D721Med (cell line): ENCODE results near the gene CACNA2D1.
A peak's percentile ranks its signal among the peaks of the same experiment; 100 is the strongest.

Source experiments
- DNase-seq: peaks from one replicate; pipeline ENCODE4 v3.0.0; 2011; ENCODE audit warnings: low spot score; ENCODE audit not compliant: insufficient read length
- FAIRE-seq: peaks from 2 replicates; lab custom pipeline; 2011; peaks lifted over from hg19 to GRCh38; lab: Jason Lieb, UNC
- CTCF ChIP-seq: IDR thresholded peaks from 2 replicates; pipeline ENCODE4 v1.5.1; 2012; ENCODE audit warnings: mild to moderate bottlenecking, control low read depth; ENCODE audit not compliant: insufficient read depth; ENCODE audit errors: missing control alignments

The CACNA2D1 gene

GRCh38 chr7:82172881-82173280 is 270.7 kb downstream of the CACNA2D1 start:
- TF ChIP-seq CTCF, result no peak
- DNase-seq (no peak), FAIRE-seq (peak; percentile 21)

- TF ChIP-seq CTCF, result no peak
- no peak for FAIRE-seq
- no peak for DNase-seq
Measured at GRCh38 chr7:82172017-82172416, 271.6 kb downstream of the CACNA2D1 start.

GRCh38 chr7:82167558-82168314 is 275.8 kb downstream of the CACNA2D1 start:
- TF ChIP-seq CTCF, result no peak
- no peak for DNase-seq
- no peak for FAIRE-seq

- TF ChIP-seq CTCF, result no peak
- no peak for DNase-seq
- peak; percentile 76 for FAIRE-seq
Measured at GRCh38 chr7:82166260-82167015, 277.1 kb downstream of the CACNA2D1 start.

GRCh38 chr7:82164813-82165212 is 278.8 kb downstream of the CACNA2D1 start:
- no peak for DNase-seq
- TF ChIP-seq CTCF, result peak; percentile 42

GRCh38 chr7:82164410-82164809 is 279.2 kb downstream of the CACNA2D1 start:
- FAIRE-seq, result no peak
- no peak for DNase-seq

More at GRCh38 chr7:82164813-82165212, 278.8 kb downstream of the CACNA2D1 start:
- peak; percentile 21 for FAIRE-seq

More at GRCh38 chr7:82164410-82164809, 279.2 kb downstream of the CACNA2D1 start:
- no peak for TF ChIP-seq CTCF
